Mucosa of stomach (tissue), 1 donor: ENCODE data around the gene APOBEC3G.

Experiments
- H3K27me3 ChIP-seq: one replicate; pipeline ENCODE4 v1.7.0; 2013; ENCODE audit warnings: mild to moderate bottlenecking, low read length; ENCODE audit not compliant: control insufficient read depth, insufficient read depth
- H3K36me3 ChIP-seq: one replicate; pipeline ENCODE4 v1.7.0; 2013; ENCODE audit warnings: low read length; ENCODE audit not compliant: control insufficient read depth, insufficient read depth
- H3K4me1 ChIP-seq: one replicate; pipeline ENCODE4 v1.7.0; 2013; ENCODE audit warnings: mild to moderate bottlenecking, low read length; ENCODE audit not compliant: control insufficient read depth, insufficient read depth
- H3K4me3 ChIP-seq: one replicate; pipeline ENCODE4 v1.7.0; 2013; ENCODE audit warnings: low read length
- H3K9ac ChIP-seq: one replicate; pipeline ENCODE4 v1.7.0; 2013; ENCODE audit warnings: mild to moderate bottlenecking, low read length, moderate library complexity
- H3K9me3 ChIP-seq: one replicate; pipeline ENCODE4 v1.7.0; 2013; ENCODE audit warnings: mild to moderate bottlenecking, low read length, moderate library complexity; ENCODE audit not compliant: control insufficient read depth
- donor health status: Pancreatic carcinoma.

The APOBEC3G gene

GRCh38 chr22:39122772-39123470 lies 45.8 kb downstream of the APOBEC3G start:
- H3K36me3 ChIP-seq, result no peaks in the 10 kb centered on the region
- H3K9ac ChIP-seq, result no peak overlapping the region
- H3K4me3 ChIP-seq, result no peak overlapping the region
- H3K4me1 ChIP-seq, result no peaks in the 10 kb centered on the region
- H3K27me3 ChIP-seq, result no peaks in the 10 kb centered on the region
- H3K9me3 ChIP-seq, result no peaks in the 10 kb centered on the region

- no peaks in the 10 kb centered on the region for H3K9me3 ChIP-seq
- no peak overlapping the region for H3K9ac ChIP-seq
- H3K4me3 ChIP-seq, result no peak overlapping the region
- peaks cover 6% of the 10 kb centered on the region for H3K4me1 ChIP-seq
- H3K36me3 ChIP-seq, result no peaks in the 10 kb centered on the region
- H3K27me3 ChIP-seq, result no peaks in the 10 kb centered on the region
Measured at GRCh38 chr22:39123751-39124581, 46.9 kb downstream of the APOBEC3G start.

- H3K9me3 ChIP-seq, result no peaks in the 10 kb centered on the region
- H3K27me3 ChIP-seq, result no peaks in the 10 kb centered on the region
- H3K4me3 ChIP-seq, result no peak overlapping the region
- peaks cover 11% of the 10 kb centered on the region for H3K4me1 ChIP-seq
- H3K36me3 ChIP-seq, result no peaks in the 10 kb centered on the region
- no peak overlapping the region for H3K9ac ChIP-seq
Measured at GRCh38 chr22:39125622-39126021, 48.5 kb downstream of the APOBEC3G start.

GRCh38 chr22:39128508-39128907 lies 51.4 kb downstream of the APOBEC3G start:
- H3K4me3 ChIP-seq, result no peak overlapping the region
- H3K27me3 ChIP-seq, result no peaks in the 10 kb centered on the region
- H3K4me1 ChIP-seq, result peaks cover 11% of the 10 kb centered on the region
- no peaks in the 10 kb centered on the region for H3K9me3 ChIP-seq
- no peak overlapping the region for H3K9ac ChIP-seq
- no peaks in the 10 kb centered on the region for H3K36me3 ChIP-seq

- Histone ChIP-seq H3K36me3 (no peaks in the 10 kb centered on the region), H3K4me3 (no peak overlapping the region), H3K4me1 (peaks cover 11% of the 10 kb centered on the region), H3K27me3 (no peaks in the 10 kb centered on the region), H3K9me3 (no peaks in the 10 kb centered on the region), H3K9ac (no peak overlapping the region)
Measured at GRCh38 chr22:39129081-39129480, 52.0 kb downstream of the APOBEC3G start.

GRCh38 chr22:39129746-39130145 lies 52.7 kb downstream of the APOBEC3G start:
- no peaks in the 10 kb centered on the region for H3K36me3 ChIP-seq
- no peaks in the 10 kb centered on the region for H3K9me3 ChIP-seq
- no peak overlapping the region for H3K9ac ChIP-seq
- H3K4me3 ChIP-seq, result no peak overlapping the region
- H3K4me1 ChIP-seq, result peaks cover 11% of the 10 kb centered on the region
- H3K27me3 ChIP-seq, result no peaks in the 10 kb centered on the region

- H3K4me1 ChIP-seq, result peaks cover 11% of the 10 kb centered on the region
- no peaks in the 10 kb centered on the region for H3K36me3 ChIP-seq
- no peaks in the 10 kb centered on the region for H3K9me3 ChIP-seq
- no peak overlapping the region for H3K9ac ChIP-seq
- no peak overlapping the region for H3K4me3 ChIP-seq
- no peaks in the 10 kb centered on the region for H3K27me3 ChIP-seq
Measured at GRCh38 chr22:39130152-39130704, 53.2 kb downstream of the APOBEC3G start.

GRCh38 chr22:39130892-39131855 lies 54.1 kb downstream of the APOBEC3G start:
- H3K9ac ChIP-seq, result no peak overlapping the region
- H3K27me3 ChIP-seq, result no peaks in the 10 kb centered on the region
- H3K4me3 ChIP-seq, result no peak overlapping the region
- no peaks in the 10 kb centered on the region for H3K9me3 ChIP-seq
- H3K4me1 ChIP-seq, result peaks cover 11% of the 10 kb centered on the region
- H3K36me3 ChIP-seq, result no peaks in the 10 kb centered on the region

- Histone ChIP-seq H3K9me3 (no peaks in the 10 kb centered on the region), H3K36me3 (no peaks in the 10 kb centered on the region), H3K9ac (no peak overlapping the region), H3K4me1 (peaks cover 11% of the 10 kb centered on the region), H3K4me3 (no peak overlapping the region), H3K27me3 (no peaks in the 10 kb centered on the region)
Measured at GRCh38 chr22:39132281-39132680, 55.2 kb downstream of the APOBEC3G start.

- no peak overlapping the region for H3K9ac ChIP-seq
- H3K36me3 ChIP-seq, result no peaks in the 10 kb centered on the region
- H3K9me3 ChIP-seq, result no peaks in the 10 kb centered on the region
- no peak overlapping the region for H3K4me3 ChIP-seq
- H3K27me3 ChIP-seq, result no peaks in the 10 kb centered on the region
- peaks cover 11% of the 10 kb centered on the region for H3K4me1 ChIP-seq
Measured at GRCh38 chr22:39132871-39133524, 55.9 kb downstream of the APOBEC3G start.

GRCh38 chr22:39133871-39134270 lies 56.8 kb downstream of the APOBEC3G start:
- H3K4me3 ChIP-seq, result no peak overlapping the region
- no peaks in the 10 kb centered on the region for H3K27me3 ChIP-seq
- no peaks in the 10 kb centered on the region for H3K36me3 ChIP-seq
- H3K4me1 ChIP-seq, result peaks cover 6% of the 10 kb centered on the region
- no peak overlapping the region for H3K9ac ChIP-seq
- no peaks in the 10 kb centered on the region for H3K9me3 ChIP-seq
